T-helper 1 cell treated with Interleukin-12 subunit alpha and Interleukin-12 subunit beta and Interleukin-4 antibody, amounts not matched to agents 30 ng/mL and 1 ng/mL, for 36 hours (primary cell): ENCODE results near the gene NOL4L. TPM values are rescaled to one million over a fixed set of nuclear protein-coding genes. Genes with fewer than 3 reads are reported as not detected.

ENCODE experiments used
- intact Hi-C: fragments of 100-400 bp; cut with micrococcal nuclease; formaldehyde crosslinking; loops from one replicate; pipeline ENCODE4 v1.15.1; 2024
- total RNA-seq: library from RNA; stranded (reverse); gene quantifications from 2 replicates; pipeline ENCODE4 v1.2.3, GENCODE V29; 2022

The NOL4L gene
- total RNA-seq, 1 donor from 2014 or later = 26.0 TPM

GRCh38 chr20:32543570-32544259 lies 41.4 kb downstream of the NOL4L start:
- intact Hi-C loops = no loop called here

DNA sequence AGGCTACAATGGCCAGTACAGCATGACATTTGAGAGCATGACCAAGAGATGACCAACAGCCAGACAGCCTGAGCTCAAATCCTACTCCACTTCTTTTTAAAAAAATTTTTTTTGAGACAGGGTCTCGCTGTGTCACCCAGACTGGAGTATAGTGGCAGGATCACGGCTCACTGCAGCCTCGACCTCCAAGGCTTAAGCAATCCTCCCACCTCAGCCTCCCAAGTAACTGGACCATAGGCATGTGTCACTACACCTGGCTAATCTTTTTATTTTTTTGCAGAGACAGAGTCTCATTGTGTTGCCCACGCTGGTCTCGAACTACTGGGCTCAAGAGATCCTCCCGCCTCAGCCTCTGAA lies 42.9 kb downstream of the NOL4L start:
- intact Hi-C loops = no loop called here

DNA sequence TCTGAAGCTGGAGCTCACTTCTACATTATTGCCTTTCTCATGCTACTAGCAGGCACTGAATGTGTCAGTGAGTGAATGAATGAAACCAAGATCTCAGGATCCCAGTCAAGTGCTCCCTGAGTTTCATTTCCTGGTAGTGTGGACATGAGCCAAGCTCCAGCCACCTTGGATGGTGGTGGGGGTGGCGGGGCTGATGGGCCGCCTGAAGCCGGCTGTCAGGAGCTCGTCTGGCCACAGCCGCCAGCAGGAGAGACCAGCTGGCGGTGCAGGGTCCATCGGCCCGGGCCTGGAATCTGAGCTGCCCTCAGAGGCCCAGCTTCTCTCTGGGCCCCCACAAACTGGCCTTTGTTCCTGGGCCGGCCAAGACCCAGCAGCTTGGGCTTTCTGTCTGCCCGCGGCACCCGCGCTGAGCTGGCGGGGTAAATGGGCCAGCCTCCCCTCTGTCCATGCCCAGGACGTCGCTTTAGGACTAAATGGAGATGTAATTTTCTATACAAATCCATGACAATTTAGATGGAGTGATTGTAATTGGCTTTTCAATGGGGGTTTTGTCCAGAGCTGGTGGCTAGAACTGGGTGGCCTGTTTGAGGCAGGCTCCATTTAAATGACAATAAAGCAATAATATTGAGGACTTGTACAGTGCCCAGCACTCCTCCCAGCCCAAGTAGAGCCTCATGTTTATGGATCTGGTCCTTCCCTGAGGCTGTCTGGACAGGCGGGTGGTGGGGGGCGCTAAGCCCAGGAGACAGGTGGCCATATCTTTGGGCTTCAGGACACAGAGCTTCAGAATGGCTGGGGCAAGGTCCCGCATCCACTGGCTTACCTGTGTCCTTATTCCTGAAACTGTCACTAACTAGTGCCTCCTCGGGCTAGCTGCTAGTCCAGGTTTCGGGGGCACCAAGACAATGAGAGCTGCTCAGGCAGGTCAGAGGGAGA lies 43.5 kb downstream of the NOL4L start:
- intact Hi-C loops = no loop called here

DNA sequence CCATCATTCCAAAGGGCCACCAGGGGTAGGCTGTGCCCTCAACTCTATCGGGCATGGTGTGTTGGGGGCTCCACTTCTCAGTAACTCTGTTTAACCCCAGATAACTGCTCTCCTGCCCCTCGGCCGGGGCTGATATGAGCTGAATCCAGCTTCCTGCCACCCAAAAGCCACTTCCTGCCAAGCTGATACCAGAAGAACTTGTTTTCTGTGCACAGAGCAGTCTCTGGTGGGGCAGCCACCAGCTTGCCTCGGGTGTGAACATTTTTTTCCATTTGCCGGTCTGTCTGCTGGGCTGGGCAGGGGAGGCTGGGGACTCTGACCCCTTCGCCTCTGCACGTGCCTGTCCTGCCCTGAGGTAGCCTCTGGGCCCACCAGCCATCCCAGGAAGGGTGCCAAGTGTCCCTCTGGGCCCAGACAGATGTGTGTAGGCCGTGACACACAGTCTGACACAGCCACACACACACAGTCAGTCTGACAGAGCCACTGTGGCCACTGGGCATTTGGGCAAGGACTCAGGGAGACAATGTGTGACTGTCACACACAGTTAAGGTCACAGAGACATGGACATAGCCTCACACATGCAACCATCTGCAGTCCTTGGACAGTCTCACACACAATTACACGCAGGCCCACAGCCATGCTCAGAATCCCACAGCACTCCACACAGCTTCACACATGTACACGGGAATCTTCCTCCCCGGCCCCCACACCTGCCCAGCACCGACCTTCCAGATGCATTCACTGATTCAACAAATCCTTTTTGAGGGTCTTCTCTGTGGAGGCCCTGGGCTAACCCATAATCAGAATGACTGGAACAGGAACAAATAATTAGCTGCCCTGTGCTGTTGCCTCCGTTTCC lies 45.1 kb downstream of the NOL4L start:
- intact Hi-C loops = loop anchor here (2.0 to 5.0 kb wide), 3 partner anchors 17 to 588 kb away; partner anchors contain the start of gene PDRG1

DNA sequence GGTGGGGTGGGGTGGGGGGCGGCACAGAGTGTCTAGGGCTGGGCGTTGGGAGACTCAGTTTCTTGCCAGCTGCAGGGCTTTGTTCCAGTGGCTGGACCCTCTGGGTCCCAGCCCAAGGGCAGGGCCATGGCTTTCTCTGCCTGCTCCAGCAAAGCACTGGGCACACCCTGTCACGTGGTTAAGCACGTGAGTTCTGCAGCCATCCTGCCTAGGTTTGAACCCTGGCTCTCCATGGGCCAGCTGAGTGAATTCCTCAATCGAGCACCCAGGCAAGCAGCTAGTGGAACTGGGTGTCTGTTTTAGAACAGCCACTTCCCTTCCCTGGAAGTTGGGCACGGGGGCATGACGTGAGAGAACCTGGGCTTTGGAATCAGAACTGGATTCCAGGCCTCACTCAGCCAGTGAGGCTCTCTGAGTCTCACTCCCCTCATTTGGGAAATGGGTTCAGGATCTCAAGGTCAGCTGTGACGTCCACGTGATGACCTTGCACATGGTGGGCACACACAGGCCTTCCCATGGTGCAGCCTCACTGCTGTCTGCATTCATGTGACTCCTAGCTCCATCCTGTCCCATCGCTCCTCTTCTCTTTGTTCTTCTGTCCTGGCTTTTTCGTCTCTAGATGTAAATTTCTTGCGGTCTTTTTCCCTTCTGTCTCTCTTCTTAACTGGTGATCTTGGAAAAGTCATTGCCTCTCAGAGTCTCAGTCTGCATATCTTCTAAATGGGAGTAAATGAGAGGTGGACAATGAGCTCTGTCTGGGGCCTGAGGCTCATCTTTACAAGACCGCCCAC lies 45.9 kb downstream of the NOL4L start:
- intact Hi-C loops = loop anchor here (2.0 to 5.0 kb wide), 3 partner anchors 16 to 587 kb away; partner anchors contain the start of gene PDRG1

DNA sequence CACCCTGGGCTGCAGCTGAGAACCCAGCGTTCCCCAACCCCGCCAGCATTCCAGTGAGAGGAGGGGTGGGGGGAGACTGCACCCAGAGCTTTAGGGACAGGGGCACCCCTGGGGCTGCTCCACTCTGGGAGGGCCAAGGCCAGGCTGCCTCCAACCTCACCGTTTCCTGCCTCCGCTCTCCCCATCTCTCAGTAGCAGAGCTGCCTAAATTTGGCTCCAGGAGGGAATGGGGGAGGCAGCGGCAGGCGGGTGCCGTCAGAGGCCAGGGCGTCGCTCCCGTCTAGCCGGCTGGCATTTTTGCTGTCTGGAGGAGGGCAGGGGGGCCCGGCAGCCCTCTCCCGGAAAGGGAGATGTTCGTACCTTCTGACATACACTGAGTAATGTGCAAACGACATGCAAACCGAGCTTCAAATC lies 46.6 kb downstream of the NOL4L start:
- intact Hi-C loops = loop anchor here (2.0 to 5.0 kb wide), 3 partner anchors 16 to 586 kb away; partner anchors contain the start of gene PDRG1

DNA sequence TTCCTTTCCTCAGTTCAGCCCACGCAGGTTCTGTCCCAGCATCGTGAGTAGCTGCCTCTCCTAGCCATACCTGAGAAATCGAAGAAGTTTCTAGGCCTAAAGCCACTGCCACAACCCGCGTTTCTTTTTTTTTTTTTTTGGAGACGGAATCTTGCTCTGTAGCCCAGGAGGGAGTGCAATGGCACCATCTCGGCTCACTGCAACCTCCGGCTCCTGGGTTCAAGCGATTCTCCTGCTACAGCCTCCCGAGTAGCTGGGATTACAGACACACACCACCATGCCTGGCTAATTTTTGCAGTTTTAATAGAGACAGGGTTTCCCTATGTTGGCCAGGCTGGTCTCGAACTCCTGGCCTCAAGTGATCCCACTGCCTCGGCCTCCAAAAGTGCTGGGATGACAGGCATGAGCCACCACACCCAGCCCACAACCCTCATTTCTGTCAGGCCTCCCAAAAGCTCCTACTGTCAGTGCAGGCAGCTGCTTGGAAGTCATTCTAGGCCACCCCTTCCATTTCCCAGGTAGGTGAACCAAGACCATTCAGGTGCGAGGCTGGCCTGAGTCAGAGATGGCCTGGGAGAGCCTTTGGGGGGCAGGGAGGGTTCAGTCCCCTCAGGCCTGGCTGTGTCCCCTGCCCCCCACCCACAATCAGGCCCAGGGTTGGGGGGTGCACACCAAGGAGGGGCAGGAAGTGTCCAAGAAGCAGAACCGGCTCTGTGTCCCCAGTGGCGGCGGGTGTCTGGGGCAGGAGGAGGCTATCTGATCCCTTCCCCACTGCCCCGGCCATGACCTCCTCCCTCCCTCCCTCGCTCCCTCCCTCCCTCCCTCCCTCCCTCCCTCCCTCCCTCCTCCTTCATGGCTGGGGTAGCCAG lies 47.2 kb downstream of the NOL4L start:
- intact Hi-C loops = loop anchor here (2.0 to 5.0 kb wide), 5 partner anchors 15 to 586 kb away; partner anchors contain the start of genes COMMD7, PDRG1, PLAGL2 and POFUT1

- intact Hi-C loops = loop anchor here (1.0 to 5.0 kb wide), 5 partner anchors 179 to 585 kb away; partner anchors contain the start of genes ASXL1, COMMD7, PDRG1 and PLAGL2
Measured at GRCh38 chr20:32536851-32537656, 48.1 kb downstream of the NOL4L start.

- intact Hi-C loops = loop anchor here (1.0 to 5.0 kb wide), 7 partner anchors 49 to 584 kb away; partner anchors contain the start of genes ASXL1, COMMD7, NOL4L and PDRG1
Measured at GRCh38 chr20:32535953-32536823, 48.9 kb downstream of the NOL4L start.

GRCh38 chr20:32535316-32535952 lies 49.7 kb downstream of the NOL4L start:
- intact Hi-C loops = loop anchor here (2.0 to 5.0 kb wide), 4 partner anchors 49 to 583 kb away; partner anchors contain the start of genes NOL4L, PDRG1 and TM9SF4

DNA sequence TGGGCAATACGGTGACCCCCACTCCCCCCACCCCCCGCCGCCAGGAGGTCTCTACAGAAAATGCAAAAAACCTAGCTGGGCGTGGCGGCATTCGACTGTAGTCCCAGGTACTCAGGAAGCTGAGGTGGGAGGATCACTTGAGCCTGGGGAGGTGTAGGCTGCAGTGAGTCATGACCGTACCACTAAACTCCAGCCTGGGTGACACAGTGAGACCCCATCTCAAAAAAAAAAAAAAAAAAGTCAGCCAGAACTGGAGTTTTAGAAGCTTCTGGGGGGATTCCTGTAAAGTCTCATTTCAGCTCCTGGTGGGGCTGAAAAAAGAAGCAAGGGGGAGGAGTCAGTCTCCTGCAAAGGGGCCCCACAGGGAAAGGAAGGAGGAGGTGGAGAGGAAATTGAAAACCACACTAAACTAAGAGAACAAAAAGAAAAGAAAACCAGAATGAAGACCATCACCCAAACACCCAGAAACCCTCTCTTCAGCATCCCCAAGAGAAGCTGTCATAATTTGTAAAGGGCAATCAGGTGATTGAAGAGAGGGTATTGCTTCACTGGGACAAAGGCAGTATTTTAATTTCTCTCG lies 50.4 kb downstream of the NOL4L start:
- intact Hi-C loops = loop anchor here (1.0 to 5.0 kb wide), 5 partner anchors 49 to 582 kb away; partner anchors contain the start of genes NOL4L, PDRG1 and TM9SF4

- intact Hi-C loops = loop anchor here (1.0 to 2.0 kb wide), 3 partner anchors 48 to 425 kb away; partner anchors contain the start of genes NOL4L and TM9SF4
Measured at GRCh38 chr20:32533732-32534131, 51.4 kb downstream of the NOL4L start.

DNA sequence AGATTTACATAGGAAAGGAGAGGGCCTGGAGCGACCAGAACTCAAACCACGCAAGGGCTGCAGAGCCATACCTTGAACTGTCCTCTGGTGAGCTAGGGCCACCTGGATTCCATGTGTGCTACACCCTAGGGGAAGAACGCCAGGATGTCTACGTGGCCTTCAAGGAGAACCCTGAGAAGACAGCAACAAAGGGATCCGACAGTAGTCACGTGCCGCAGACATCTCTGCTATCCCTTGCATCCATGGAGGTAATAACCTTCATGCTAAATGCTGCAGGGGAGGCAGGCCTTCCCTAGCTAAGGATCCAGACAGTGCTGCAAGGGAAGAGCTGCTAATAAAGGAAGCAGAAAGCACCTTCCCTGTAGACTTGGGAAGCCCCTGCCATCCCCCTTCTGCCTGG lies 52.9 kb downstream of the NOL4L start:
- intact Hi-C loops = no loop called here

DNA sequence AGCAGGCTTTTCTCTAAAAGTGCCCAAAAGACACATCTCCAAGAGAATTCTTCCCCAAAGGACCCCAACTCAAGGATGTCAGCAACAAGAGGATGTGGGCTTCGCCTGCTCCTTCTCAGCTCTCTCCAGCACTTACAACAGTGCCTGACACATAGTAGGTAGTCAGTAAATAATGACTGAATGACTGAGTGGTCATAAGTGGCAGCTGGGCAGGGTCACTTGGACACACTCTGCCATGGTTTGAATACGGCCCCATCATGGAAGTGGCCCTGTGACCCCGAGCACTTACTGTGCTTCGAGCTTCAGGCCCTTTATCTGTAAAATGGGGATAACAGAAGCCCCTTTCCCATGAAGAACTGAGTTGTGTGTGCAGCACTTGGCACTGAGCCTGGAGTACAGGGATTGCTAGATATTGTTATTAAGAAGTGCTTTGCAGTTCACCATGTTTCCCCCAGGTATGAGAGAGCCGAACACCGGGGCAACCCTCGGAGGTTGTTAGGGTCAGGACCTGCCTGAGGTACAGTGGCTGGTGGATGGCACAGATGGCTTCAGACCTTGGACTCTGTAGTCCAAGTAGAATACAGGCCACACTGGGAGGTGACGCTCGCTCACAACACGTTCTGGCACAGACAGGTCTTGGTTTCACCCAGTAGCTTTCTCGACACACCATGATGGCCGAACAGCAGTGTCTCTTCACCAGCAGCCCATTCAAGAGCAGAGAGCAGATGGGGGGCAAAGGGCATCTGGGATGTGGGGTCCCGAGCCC lies 56.0 kb downstream of the NOL4L start:
- intact Hi-C loops = no loop called here

DNA sequence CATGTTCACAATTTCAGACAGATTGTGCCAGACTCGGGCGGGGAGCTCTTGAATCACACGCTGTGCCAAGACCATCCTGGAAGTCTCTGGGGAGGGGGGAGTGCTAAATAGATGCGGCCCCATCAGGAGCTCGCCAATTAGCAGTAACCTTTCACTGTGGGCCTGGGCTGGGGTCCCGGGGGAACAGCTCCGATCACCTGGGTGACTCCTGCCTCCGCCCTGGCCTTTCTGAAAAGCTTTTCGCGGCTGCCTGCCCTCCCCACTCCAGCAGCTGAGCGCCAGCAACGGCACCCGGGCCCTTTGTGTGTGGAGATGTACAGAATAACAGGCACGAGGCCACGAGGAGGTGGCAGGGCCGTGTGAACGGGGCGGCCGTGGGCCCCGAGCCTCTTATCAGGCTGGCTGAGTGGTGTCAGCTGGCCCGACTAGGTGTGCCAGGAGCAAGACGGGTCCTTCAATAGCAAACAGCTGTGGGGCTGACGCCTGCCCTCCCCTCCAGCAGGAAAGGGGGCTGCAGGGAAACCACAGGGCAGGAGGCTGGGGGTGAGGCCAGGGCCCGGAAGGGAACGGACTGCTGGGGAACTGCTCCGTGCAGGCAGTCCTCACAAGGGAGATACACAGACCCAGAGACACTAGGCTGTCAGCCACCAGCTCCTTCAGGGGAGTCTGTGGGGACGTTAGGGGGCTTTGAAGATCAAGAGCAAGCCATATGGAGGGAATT lies 56.8 kb downstream of the NOL4L start:
- intact Hi-C loops = no loop called here
